Liver (tissue), 9 donors: ENCODE data around the gene SLC30A9. TPM values are rescaled to one million over a fixed set of nuclear protein-coding genes. Genes with fewer than 3 reads are reported as not detected.

Source experiments
- DNase-seq: peaks from one replicate; pipeline ENCODE4 v3.0.0-alpha.2; 2017; ENCODE audit warnings: low spot score
- H3K27ac ChIP-seq, 2 donors: one replicate each; pipeline ENCODE4 v1.7.0; 2013; ENCODE audit warnings: inconsistent platforms in 2 of 2, low read length in 2 of 2, control low read depth in 1 of 2, low read depth in 1 of 2, mild to moderate bottlenecking in 1 of 2
- H3K27me3 ChIP-seq, 4 donors: one replicate each; pipeline versions ENCODE4 v1.6.1 to v1.7.0; 2013; ENCODE audit warnings: low read length in 3 of 4, inconsistent platforms in 1 of 4, mild to moderate bottlenecking in 1 of 4, moderate library complexity in 1 of 4; ENCODE audit not compliant: control insufficient read depth in 4 of 4, insufficient read depth in 4 of 4
- H3K36me3 ChIP-seq, 4 donors: one replicate each; pipeline versions ENCODE4 v1.6.1 to v1.7.0; 2013; ENCODE audit warnings: low read length in 3 of 4, mild to moderate bottlenecking in 3 of 4, low read depth in 1 of 4, moderate library complexity in 1 of 4; ENCODE audit not compliant: control insufficient read depth in 4 of 4, insufficient read depth in 3 of 4
- H3K4me1 ChIP-seq, 4 donors: one replicate each; pipeline versions ENCODE4 v1.6.1 to v1.7.0; 2013; ENCODE audit warnings: low read length in 3 of 4, mild to moderate bottlenecking in 3 of 4, moderate library complexity in 1 of 4; ENCODE audit not compliant: control insufficient read depth in 4 of 4, insufficient read depth in 4 of 4
- H3K4me3 ChIP-seq, 3 donors: one replicate each; pipeline versions ENCODE4 v1.6.1 to v1.7.0; 2013; ENCODE audit warnings: low read length in 3 of 3, control low read depth in 1 of 3, low read depth in 1 of 3, mild to moderate bottlenecking in 1 of 3
- H3K9ac ChIP-seq, 2 donors: one replicate each; pipeline ENCODE4 v1.7.0; 2013; ENCODE audit warnings: low read length in 2 of 2, mild to moderate bottlenecking in 2 of 2, moderate library complexity in 2 of 2, control low read depth in 1 of 2, low read depth in 1 of 2
- H3K9me3 ChIP-seq, 4 donors: one replicate each; pipeline versions ENCODE4 v1.6.1 to v1.7.0; 2013; ENCODE audit warnings: low read length in 3 of 4; ENCODE audit not compliant: control insufficient read depth in 4 of 4
- FOXA1 ChIP-seq: IDR thresholded peaks from 2 replicates; pipeline ENCODE4 v1.6.1; 2016; ENCODE audit warnings: antibody characterized with exemption
- GABPA ChIP-seq, 2 donors: IDR thresholded peaks in 1 of 2; conservative IDR thresholded peaks in 1 of 2; 2 replicates each; pipeline ENCODE4 v1.6.1; 2016; ENCODE audit warnings: antibody characterized with exemption in 2 of 2, mild to moderate bottlenecking in 1 of 2, moderate library complexity in 1 of 2
- TAF1 ChIP-seq: conservative IDR thresholded peaks from 2 replicates; pipeline ENCODE4 v1.6.1; 2016; ENCODE audit warnings: antibody characterized with exemption, mild to moderate bottlenecking
- ZBTB33 ChIP-seq: IDR thresholded peaks from 2 replicates; pipeline ENCODE4 v1.6.1; 2016; ENCODE audit warnings: antibody characterized with exemption
- WGBS: extraction: QIAGEN DNeasy Blood & Tissue Kit; methylation state at CpG from one replicate; pipeline ENCODE4 v1.1.7; 2013; 5-methylcytosine and 5-hydroxymethylcytosine counted together
- polyA plus RNA-seq, 2 donors: library from polyadenylated mRNA; stranded (reverse) in 1 of 2; unstranded in 1 of 2; fragments of 200-250 nt in 1 of 2; fragments of >200 nt in 1 of 2; fragmentation: Nextera tagmentation in 1 of 2; extraction: Ambion mirVana in 1 of 2; gene quantifications; one replicate each; pipeline versions ENCODE4 v1.2.1 to v1.2.3, GENCODE V29; 2013 to 2015
- total RNA-seq, 2 donors: library from RNA; depleted of rRNA; stranded (reverse); fragments of >200 nt; gene quantifications; one replicate each; pipeline ENCODE4 v1.2.3, GENCODE V29; 2014
- TF ChIP-seq, protein P1 (sequence below): fragments of 150-350 bp; IDR thresholded peaks from 2 replicates; pipeline ENCODE4 v1.5.1; 2017; ENCODE audit warnings: improper control_type of control experiment, low read depth, low read length; ENCODE audit not compliant: missing input control
- donor health status: healthy.
- donor health status: healthy.
- donor health status: healthy.
- donor health status: healthy.
- donor health status: healthy.

The SLC30A9 gene
- total and polyA plus RNA-seq, 4 donors: 13.5 to 31.0 (median 22.2) TPM

DNA sequence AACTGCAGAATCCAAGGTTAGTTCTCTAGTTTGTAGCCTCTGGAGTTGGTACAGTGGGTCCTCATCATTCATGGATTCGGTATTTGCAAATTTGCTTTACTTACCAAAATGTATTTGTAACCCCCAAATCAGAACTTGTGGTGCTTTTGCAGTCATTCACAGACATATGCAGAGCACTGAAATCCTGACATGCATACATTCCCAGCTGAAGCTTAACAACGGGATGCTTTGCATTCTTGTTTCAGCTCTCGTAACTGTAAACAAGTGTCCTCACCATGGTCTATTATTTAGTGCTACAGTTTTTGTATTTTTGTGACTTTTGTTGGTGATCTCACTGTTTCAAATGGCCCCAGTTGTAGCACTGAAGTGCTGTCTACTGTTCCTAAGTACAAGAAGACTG is 146.0 kb downstream of the SLC30A9 start:
- TF ChIP-seq TAF1 (no peak), FOXA1 (no peak), ZBTB33 (no peak), GABPA (IDR thresholded peaks at IDR 0.05 in 1 of 2, conservative IDR thresholded peaks at IDR 0.05 in 1 of 2) (no peak)
- TF ChIP-seq, protein P1, sequence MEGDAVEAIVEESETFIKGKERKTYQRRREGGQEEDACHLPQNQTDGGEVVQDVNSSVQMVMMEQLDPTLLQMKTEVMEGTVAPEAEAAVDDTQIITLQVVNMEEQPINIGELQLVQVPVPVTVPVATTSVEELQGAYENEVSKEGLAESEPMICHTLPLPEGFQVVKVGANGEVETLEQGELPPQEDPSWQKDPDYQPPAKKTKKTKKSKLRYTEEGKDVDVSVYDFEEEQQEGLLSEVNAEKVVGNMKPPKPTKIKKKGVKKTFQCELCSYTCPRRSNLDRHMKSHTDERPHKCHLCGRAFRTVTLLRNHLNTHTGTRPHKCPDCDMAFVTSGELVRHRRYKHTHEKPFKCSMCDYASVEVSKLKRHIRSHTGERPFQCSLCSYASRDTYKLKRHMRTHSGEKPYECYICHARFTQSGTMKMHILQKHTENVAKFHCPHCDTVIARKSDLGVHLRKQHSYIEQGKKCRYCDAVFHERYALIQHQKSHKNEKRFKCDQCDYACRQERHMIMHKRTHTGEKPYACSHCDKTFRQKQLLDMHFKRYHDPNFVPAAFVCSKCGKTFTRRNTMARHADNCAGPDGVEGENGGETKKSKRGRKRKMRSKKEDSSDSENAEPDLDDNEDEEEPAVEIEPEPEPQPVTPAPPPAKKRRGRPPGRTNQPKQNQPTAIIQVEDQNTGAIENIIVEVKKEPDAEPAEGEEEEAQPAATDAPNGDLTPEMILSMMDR: no peak
- no peak overlapping the region for H3K4me3 ChIP-seq
- no peak overlapping the region for H3K9ac ChIP-seq
- H3K4me1 ChIP-seq: no peaks in the 10 kb centered on the region
- DNase-seq: no peak
- WGBS: 74% methylated on average over 3 of the region's 3 CpGs
- no peaks in the 10 kb centered on the region for H3K36me3 ChIP-seq
- H3K9me3 ChIP-seq: peaks cover 0 to 5% (median 2%) of the 10 kb centered on the region in 4 donors
- H3K27me3 ChIP-seq: peaks cover 0 to 3% (median 0%) of the 10 kb centered on the region in 4 donors
- H3K27ac ChIP-seq: no peak overlapping the region

Other genes with a start within 250 kb of the SLC30A9 start
- gene PHOX2B, start 241.8 kb upstream of the SLC30A9 start, total RNA-seq: not detected
- not detected for gene PHOX2B, start 241.8 kb upstream of the SLC30A9 start, polyA plus RNA-seq
- gene TMEM33, start 55.1 kb upstream of the SLC30A9 start, total RNA-seq: 10 to 100 TPM; 28.8 to 49.0 TPM
- 10 to 100 TPM; 20.8 to 34.7 TPM for gene TMEM33, start 55.1 kb upstream of the SLC30A9 start, polyA plus RNA-seq
- under 1 TPM; under 0.01 to 0.59 TPM for gene DCAF4L1, start 8.8 kb upstream of the SLC30A9 start, total RNA-seq
- under 1 TPM; 0.05 to 0.08 TPM for gene DCAF4L1, start 8.8 kb upstream of the SLC30A9 start, polyA plus RNA-seq
- under 1 TPM; 0.17 to 0.28 TPM for gene BEND4, start 162.1 kb downstream of the SLC30A9 start, total RNA-seq
- gene BEND4, start 162.1 kb downstream of the SLC30A9 start, polyA plus RNA-seq: under 1 TPM; 0.02 to 0.08 TPM